Smooth muscle cell (in vitro differentiated cells): ENCODE results near the gene MAD1L1. TPM values are rescaled to one million over a fixed set of nuclear protein-coding genes. Genes with fewer than 3 reads are reported as not detected.
"Not testable (repeated sequence)": the region's sequence is repeated elsewhere in the genome, so short reads cannot be mapped to it uniquely, and the experiment has no call there.

Experiments used
- DNase-seq: peaks from one replicate; lab custom pipeline; 2025; ENCODE audit not compliant: unreplicated experiment; lab: John Stamatoyannopoulos, UW
- H2AFZ ChIP-seq: fragments of 200-600 bp; sonication (generic); 2 replicates; pipeline ENCODE4 v1.6.0; 2016; ENCODE audit warnings: antibody characterized with exemption, low read depth, mild to moderate bottlenecking
- H3F3A ChIP-seq: fragments of 200-600 bp; sonication (generic); 2 replicates; pipeline ENCODE4 v1.6.0; 2017; ENCODE audit warnings: antibody characterized with exemption, low read depth
- H3K27ac ChIP-seq: fragments of 200-600 bp; sonication (generic); 2 replicates; pipeline ENCODE4 v1.5.1; 2016; ENCODE audit warnings: low read depth, mild to moderate bottlenecking
- H3K27me3 ChIP-seq: fragments of 200-600 bp; sonication (generic); 2 replicates; pipeline ENCODE4 v1.6.1; 2016; ENCODE audit warnings: low read depth, mild to moderate bottlenecking
- H3K36me3 ChIP-seq: fragments of 200-600 bp; sonication (generic); 2 replicates; pipeline ENCODE4 v1.5.1; 2016; ENCODE audit warnings: low read depth
- H3K4me1 ChIP-seq: fragments of 200-600 bp; sonication (generic); 2 replicates; pipeline ENCODE4 v1.5.1; 2016; ENCODE audit warnings: low read depth
- H3K4me2 ChIP-seq: fragments of 200-600 bp; sonication (generic); 2 replicates; pipeline ENCODE4 v1.6.0; 2016; ENCODE audit warnings: mild to moderate bottlenecking
- H3K4me3 ChIP-seq: fragments of 200-600 bp; sonication (generic); 2 replicates; pipeline ENCODE4 v1.5.1; 2016; ENCODE audit warnings: mild to moderate bottlenecking
- H3K79me2 ChIP-seq: fragments of 200-600 bp; sonication (generic); 2 replicates; pipeline ENCODE4 v1.6.0; 2016; ENCODE audit warnings: low read depth, mild to moderate bottlenecking
- H3K9ac ChIP-seq: fragments of 200-600 bp; sonication (generic); 2 replicates; pipeline ENCODE4 v1.6.0; 2016; ENCODE audit warnings: low read depth
- H3K9me3 ChIP-seq: fragments of 200-600 bp; sonication (generic); replicated peaks from 2 replicates; pipeline ENCODE4 v1.5.1; 2016; ENCODE audit warnings: low read depth
- H4K20me1 ChIP-seq: fragments of 200-600 bp; sonication (generic); 2 replicates; pipeline ENCODE4 v1.6.0; 2016; ENCODE audit warnings: low read depth
- WGBS: methylation state at CpG from one replicate; pipeline ENCODE4 v1.1.7; 2016; ENCODE audit warnings: low lambda C conversion rate; 5-methylcytosine and 5-hydroxymethylcytosine counted together
- polyA plus RNA-seq: library from polyadenylated mRNA; unstranded; fragments of >200 nt; fragmentation: Nextera tagmentation; extraction: Ambion mirVana; gene quantifications from 2 replicates; pipeline ENCODE4 v1.2.1, GENCODE V29; 2016
- total RNA-seq: library from RNA; depleted of rRNA; stranded (reverse); fragments of >200 nt; gene quantifications from 2 replicates; pipeline ENCODE4 v1.2.3, GENCODE V29; 2014
- TF ChIP-seq, protein P1 (sequence below): fragments of 200-600 bp; sonication (generic); IDR thresholded peaks from 2 replicates; pipeline ENCODE4 v1.5.1; 2017; ENCODE audit warnings: borderline replicate concordance, mild to moderate bottlenecking, antibody characterized with exemption; ENCODE audit not compliant: insufficient read depth, poor library complexity, severe bottlenecking

MAD1L1 gene
- total and polyA plus RNA-seq, 2 experiments from 2014 or later, result 33.4 to 60.7 TPM

DNA sequence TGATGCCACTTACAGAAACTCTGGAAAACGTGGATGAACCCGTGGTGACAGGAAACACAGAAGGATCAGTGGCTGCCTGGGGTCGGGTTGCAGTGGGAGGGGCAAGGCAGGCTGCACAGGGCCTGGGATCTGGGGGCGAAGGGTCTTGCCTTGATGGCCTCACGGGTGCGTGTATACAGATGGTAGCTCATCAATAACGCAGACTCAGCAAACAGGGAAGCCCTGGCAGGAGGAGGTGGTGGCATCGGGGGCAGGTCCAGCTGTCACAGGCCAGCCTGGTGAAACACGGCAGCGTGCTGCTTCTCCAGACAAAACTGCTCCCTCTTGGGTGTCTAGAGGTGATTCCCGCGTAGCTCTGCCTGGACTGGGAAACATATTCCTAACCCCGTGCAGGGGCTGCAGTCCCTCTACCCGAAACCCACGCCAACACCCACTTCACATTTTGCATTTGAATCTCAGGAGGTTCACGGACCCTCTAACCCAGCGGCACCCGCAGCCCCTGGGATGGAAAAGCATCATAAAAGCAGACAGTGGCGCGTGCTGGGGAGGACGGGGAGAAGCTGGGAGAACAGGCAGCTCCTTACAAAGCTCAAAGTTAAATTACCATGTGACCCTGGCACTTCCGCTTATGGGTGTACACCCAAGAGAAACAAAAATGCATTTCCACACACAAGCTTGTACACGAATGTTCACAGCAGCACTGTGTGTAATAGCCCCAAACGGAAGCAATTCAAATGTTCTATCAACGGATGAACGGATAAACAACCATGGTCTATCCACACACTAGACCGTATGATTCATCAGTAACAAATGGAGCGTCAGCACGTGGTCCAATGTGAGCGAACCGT, 394.8 kb downstream of the MAD1L1 start:
- not testable (repeated sequence) for H2AFZ ChIP-seq, DNase-seq, H3K27ac ChIP-seq, H3K9ac ChIP-seq, H3F3A ChIP-seq, H3K4me3 ChIP-seq, H3K9me3 ChIP-seq, H3K36me3 ChIP-seq, H3K4me1 ChIP-seq, H4K20me1 ChIP-seq, H3K4me2 ChIP-seq, H3K79me2 ChIP-seq, H3K27me3 ChIP-seq
- WGBS, result 92% methylated on average over 31 of the region's 31 CpGs

DNA sequence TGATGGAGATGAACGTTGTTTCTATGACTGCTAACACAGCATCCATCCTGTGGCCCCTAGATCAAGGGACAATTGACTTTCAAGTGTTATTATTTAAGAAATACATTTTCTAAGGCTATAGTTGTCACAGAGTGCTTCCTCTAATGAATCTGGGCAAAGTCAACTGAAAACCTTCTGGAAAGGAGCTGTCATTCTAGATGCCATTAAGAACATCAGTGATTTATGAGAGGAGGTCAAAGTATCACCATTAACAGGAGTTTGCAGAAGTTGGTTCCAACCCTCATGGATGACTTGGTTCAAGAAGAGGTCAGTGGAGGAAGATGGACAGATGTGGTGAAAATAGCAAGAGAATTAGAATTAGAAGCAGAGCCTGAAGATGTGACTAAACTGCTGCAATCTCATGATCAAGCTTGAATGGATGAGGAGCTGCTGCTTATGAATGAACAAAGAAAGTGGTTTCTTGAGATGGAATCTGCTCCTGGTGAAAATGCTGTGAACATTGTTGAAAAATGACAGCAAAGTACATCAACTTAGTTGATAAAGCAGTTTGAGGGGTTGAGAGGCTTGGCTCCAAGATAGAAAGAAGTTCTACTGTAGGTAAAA, 400.7 kb downstream of the MAD1L1 start:
- H3K27me3 ChIP-seq, H3K4me1 ChIP-seq, H3K4me2 ChIP-seq, H3F3A ChIP-seq, H2AFZ ChIP-seq, H3K36me3 ChIP-seq, H3K27ac ChIP-seq, H3K9ac ChIP-seq, H3K79me2 ChIP-seq, H3K9me3 ChIP-seq, DNase-seq, H3K4me3 ChIP-seq, H4K20me1 ChIP-seq: not testable (repeated sequence)
- WGBS, result 94% methylated on average over 1 of the region's 1 CpG

DNA sequence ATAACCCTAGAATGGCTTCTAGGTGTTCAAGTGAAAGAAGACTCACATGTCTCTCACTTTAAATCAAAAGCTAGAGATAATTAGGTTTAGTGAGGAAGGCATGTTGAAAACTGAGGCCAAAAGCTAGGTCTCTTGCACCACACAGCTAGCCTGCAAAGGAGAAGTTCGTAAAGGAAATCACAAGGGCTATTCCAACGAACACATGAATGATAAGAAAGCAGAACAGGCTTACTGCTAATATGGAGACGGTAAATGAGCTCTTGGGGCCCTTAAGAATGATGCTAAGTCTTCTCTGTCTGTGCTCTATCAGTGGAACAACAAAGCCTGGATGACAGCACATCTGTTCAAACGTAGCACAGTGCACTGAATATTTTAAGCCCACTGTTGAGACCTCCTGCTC, 401.3 kb downstream of the MAD1L1 start:
- not testable (repeated sequence) for H3K79me2 ChIP-seq, H2AFZ ChIP-seq, H3K4me1 ChIP-seq, H3F3A ChIP-seq, H3K36me3 ChIP-seq, H3K4me3 ChIP-seq, H3K9ac ChIP-seq, DNase-seq, H3K9me3 ChIP-seq, H3K27ac ChIP-seq, H3K4me2 ChIP-seq, H3K27me3 ChIP-seq, H4K20me1 ChIP-seq
- 93% methylated on average over 4 of the region's 4 CpGs for WGBS

DNA sequence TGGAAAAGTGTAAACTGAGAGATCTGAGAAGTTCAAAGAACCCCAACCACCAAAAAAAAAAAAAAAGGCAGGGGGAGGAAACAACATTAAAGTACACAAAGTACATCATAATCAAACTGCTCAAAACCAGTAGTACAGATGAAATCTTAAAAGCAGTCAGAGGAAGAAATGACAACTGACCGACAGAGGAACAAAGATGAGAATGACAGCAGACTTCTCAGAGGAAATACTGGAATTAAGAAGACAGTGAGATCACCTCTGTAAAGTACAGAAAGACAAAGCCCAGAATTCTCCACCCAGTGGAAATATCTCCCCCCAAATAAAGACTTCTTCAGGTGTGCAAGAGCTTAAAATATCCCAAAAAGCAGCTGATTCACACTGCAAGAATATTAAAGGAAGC, 403.1 kb downstream of the MAD1L1 start:
- not testable (repeated sequence) for H3K9ac ChIP-seq, H3K79me2 ChIP-seq, DNase-seq, H3K4me2 ChIP-seq, H3K9me3 ChIP-seq, H4K20me1 ChIP-seq, H3F3A ChIP-seq, H3K27ac ChIP-seq, H3K4me1 ChIP-seq, H3K4me3 ChIP-seq, H2AFZ ChIP-seq, H3K36me3 ChIP-seq, H3K27me3 ChIP-seq
- WGBS, result 97% methylated on average over 1 of the region's 1 CpG

GRCh38 chr7:1829111-1829510, 403.6 kb downstream of the MAD1L1 start:
- no peak for DNase-seq
- WGBS, result 97% methylated on average over 22 of the region's 22 CpGs

DNA sequence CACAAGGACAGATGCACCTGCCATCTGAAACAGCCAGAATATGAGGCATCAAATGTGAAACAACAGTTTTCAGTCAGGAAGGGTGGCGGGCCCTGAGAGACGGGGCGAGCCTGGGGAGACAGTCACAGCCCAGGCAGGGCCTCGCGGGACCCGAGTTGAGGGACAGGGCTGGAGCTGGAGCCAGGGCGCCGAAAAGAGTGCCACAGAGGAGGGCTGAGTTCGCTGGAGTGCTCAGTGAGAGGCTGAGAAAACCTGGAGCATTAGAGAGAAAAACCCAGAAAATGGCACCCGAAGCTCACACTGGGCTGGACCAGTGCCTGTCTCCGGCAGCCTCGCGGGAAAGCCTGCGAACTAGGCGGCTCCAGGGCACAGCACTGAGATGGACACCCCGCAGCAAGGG, 404.6 kb downstream of the MAD1L1 start:
- 96% methylated on average over 16 of the region's 16 CpGs for WGBS
- not testable (repeated sequence) for H4K20me1 ChIP-seq, H3K4me3 ChIP-seq, H3K9ac ChIP-seq, H3K27ac ChIP-seq, H3K79me2 ChIP-seq, DNase-seq, H3K27me3 ChIP-seq, H3K36me3 ChIP-seq, H3K4me1 ChIP-seq, H2AFZ ChIP-seq, H3K4me2 ChIP-seq, H3K9me3 ChIP-seq, H3F3A ChIP-seq

More at GRCh38 chr7:1829111-1829510, 403.6 kb downstream of the MAD1L1 start:
- H3F3A ChIP-seq, result no peaks in the 10 kb centered on the region
- no peak overlapping the region for H3K27ac ChIP-seq
- no peaks in the 10 kb centered on the region for H3K4me1 ChIP-seq
- H3K9ac ChIP-seq, result no peak overlapping the region
- H3K79me2 ChIP-seq, result no peaks in the 10 kb centered on the region
- no peaks in the 10 kb centered on the region for H3K36me3 ChIP-seq
- TF ChIP-seq, protein P1, sequence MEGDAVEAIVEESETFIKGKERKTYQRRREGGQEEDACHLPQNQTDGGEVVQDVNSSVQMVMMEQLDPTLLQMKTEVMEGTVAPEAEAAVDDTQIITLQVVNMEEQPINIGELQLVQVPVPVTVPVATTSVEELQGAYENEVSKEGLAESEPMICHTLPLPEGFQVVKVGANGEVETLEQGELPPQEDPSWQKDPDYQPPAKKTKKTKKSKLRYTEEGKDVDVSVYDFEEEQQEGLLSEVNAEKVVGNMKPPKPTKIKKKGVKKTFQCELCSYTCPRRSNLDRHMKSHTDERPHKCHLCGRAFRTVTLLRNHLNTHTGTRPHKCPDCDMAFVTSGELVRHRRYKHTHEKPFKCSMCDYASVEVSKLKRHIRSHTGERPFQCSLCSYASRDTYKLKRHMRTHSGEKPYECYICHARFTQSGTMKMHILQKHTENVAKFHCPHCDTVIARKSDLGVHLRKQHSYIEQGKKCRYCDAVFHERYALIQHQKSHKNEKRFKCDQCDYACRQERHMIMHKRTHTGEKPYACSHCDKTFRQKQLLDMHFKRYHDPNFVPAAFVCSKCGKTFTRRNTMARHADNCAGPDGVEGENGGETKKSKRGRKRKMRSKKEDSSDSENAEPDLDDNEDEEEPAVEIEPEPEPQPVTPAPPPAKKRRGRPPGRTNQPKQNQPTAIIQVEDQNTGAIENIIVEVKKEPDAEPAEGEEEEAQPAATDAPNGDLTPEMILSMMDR, result no peak
- no peak overlapping the region for H3K4me2 ChIP-seq
- H3K9me3 ChIP-seq, result no peaks in the 10 kb centered on the region
- no peaks in the 10 kb centered on the region for H4K20me1 ChIP-seq
- no peak overlapping the region for H2AFZ ChIP-seq
- no peaks in the 10 kb centered on the region for H3K27me3 ChIP-seq
- H3K4me3 ChIP-seq, result no peak overlapping the region

DNA sequence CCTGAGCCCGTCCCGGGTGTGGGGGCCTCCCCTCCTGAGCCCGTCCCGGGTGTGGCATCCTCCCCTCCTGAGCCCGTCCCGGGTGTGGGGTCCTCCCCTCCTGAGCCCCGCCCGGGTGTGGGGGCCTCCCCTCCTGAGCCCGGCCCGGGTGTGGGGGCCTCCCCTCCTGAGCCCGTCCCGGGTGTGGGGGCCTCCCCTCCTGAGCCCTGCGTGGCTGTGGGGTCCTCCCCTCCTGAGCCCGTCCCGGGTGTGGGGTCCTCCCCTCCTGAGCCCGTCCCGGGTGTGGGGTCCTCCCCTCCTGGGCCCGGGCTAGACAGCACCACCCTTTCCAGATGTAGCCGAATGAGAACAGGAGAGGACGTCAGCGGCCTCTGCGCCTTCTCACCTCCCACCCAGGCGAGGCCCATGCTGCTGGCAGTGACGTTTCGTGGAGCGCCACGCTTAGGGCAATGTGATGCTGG, 405.2 kb downstream of the MAD1L1 start:
- not testable (repeated sequence) for H3K4me2 ChIP-seq, H4K20me1 ChIP-seq, DNase-seq, H3F3A ChIP-seq, H3K4me3 ChIP-seq, H3K27ac ChIP-seq, H3K27me3 ChIP-seq, H3K79me2 ChIP-seq, H3K9ac ChIP-seq, H2AFZ ChIP-seq, H3K4me1 ChIP-seq, H3K9me3 ChIP-seq, H3K36me3 ChIP-seq
- 99% methylated on average over 10 of the region's 27 CpGs for WGBS
